ENCODE data around the gene SPATA31A7. TPM values are rescaled to one million over a fixed set of nuclear protein-coding genes. Genes with fewer than 3 reads are reported as not detected.
"Not testable (repeated sequence)": the region's sequence is repeated elsewhere in the genome, so short reads cannot be mapped to it uniquely, and the experiment has no call there.

Gene SPATA31A7
- 0.07 TPM in 1 of 2 replicates, not detected in the other for total RNA-seq (2021)
- long read RNA-seq, full-length matches to known transcripts = 1 of 1 reads
- long read RNA-seq, partial matches to known transcripts = 0 of 1 reads
- long read RNA-seq, other reads (novel, unspliced or antisense) = 0 of 1 reads

DNA sequence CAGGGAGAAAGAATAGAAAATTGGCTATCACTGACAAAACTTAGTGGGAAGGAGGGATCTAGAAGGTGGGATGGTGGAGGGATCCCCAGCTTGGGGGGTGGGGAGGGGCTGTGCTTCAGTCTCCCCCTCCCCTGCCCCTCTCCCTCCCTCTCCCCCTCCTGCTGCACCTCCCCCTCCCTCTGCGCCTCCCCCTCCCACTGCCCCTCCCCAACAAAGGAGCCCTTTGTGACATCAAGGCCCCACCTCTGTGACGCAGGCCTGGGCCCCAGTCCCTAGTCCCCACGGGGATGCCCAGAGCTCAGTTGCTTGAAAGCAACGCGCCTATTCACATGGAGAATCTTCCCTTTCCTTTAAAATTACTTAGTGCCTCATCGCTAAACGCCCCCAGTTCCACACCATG lies at the start of gene SPATA31A7:
SPATA31A7 (plus strand) TSS at position 301 of the 400 bp plus-strand sequence; CDS start at position 330, 29 bp downstream.
- not testable (repeated sequence) for H3K27ac Mint-ChIP-seq; H3K56ac ChIP-seq (ENCODE audit: insufficient read length, low read depth, low read length); H3K9ac ChIP-seq (ENCODE audit: extremely low read depth, insufficient read length, low read length); H3K36me3 Mint-ChIP-seq (ENCODE audit: insufficient read depth in 1 of 3, low read depth in 3 of 3); H3K27me3 Mint-ChIP-seq (ENCODE audit: low read depth); H2BK120ac ChIP-seq (ENCODE audit: low read depth, low read length, poor library complexity, severe bottlenecking); H3K79me1 ChIP-seq (ENCODE audit: insufficient read depth, low read depth, low read length, poor library complexity, severe bottlenecking); H3K4me1 Mint-ChIP-seq; H3K9me3 Mint-ChIP-seq; H4K5ac ChIP-seq (ENCODE audit: insufficient read length, low read depth, low read length); H3K4ac ChIP-seq (ENCODE audit: low read depth, low read length); H3K14ac ChIP-seq (ENCODE audit: insufficient read depth, low read length); H2BK5ac ChIP-seq (ENCODE audit: insufficient read length, low read length); H4K8ac ChIP-seq (replicated peaks; ENCODE audit: insufficient read length, low read depth, low read length); H3K23ac ChIP-seq (ENCODE audit: insufficient read length, low read depth, low read length); H3K27ac ChIP-seq (ENCODE audit: insufficient read length, low read depth, low read length); H4K20me1 ChIP-seq (ENCODE audit: control insufficient read depth, insufficient read depth, insufficient read length); H2BK12ac ChIP-seq (ENCODE audit: insufficient read length, low read depth, low read length); DNase-seq; H3T11ph ChIP-seq (ENCODE audit: low read length); H3K18ac ChIP-seq (ENCODE audit: insufficient read length, low read depth, low read length); H3K4me1 ChIP-seq (ENCODE audit: insufficient read depth, low read length); H2BK20ac ChIP-seq (ENCODE audit: low read depth, low read length, poor library complexity, severe bottlenecking); H3K4me2 ChIP-seq (ENCODE audit: insufficient read depth, insufficient read length, low read length); H4K91ac ChIP-seq (ENCODE audit: insufficient read length, low read depth, low read length); H3K23me2 ChIP-seq (ENCODE audit: insufficient read length, low read depth, low read length, poor library complexity, severe bottlenecking); H3K27me3 ChIP-seq (ENCODE audit: insufficient read depth, low read length); H2AK5ac ChIP-seq (ENCODE audit: insufficient read length, low read length); H3K79me2 ChIP-seq (ENCODE audit: insufficient read depth, low read length); H2BK15ac ChIP-seq (ENCODE audit: low read depth, low read length); H2AFZ ChIP-seq (ENCODE audit: low read length); H3K9me3 ChIP-seq (ENCODE audit: control insufficient read depth, low read depth, low read length); H3K4me3 Mint-ChIP-seq
- WGBS (ENCODE audit: extremely low coverage, insufficient read length, low lambda C conversion rate) = no CpG with 5 or more reads among the region's 7 CpGs

DNA sequence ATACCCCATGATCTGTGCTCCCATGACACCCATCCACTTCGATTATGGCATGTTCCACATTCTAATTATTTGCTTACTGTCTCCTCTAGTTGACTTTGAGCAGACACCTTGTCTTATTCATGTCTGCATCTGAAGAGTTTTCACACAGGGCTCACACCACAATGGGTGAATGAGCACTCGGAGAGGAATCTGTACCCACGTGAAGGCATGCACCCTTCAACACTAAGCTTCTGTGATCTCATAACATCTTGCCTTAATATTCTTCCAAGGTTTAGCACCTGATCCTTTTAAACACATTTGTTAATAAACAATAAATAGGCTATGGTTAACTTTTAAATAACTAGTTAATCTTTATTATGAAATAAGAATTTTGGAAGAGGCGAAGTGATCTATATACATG lies 36.6 kb downstream of the SPATA31A7 start:
- not testable (repeated sequence) for H3K56ac ChIP-seq (ENCODE audit: insufficient read length, low read depth, low read length); H2BK20ac ChIP-seq (ENCODE audit: low read depth, low read length, poor library complexity, severe bottlenecking); H3K9ac ChIP-seq (ENCODE audit: extremely low read depth, insufficient read length, low read length); H4K5ac ChIP-seq (ENCODE audit: insufficient read length, low read depth, low read length); H3K79me1 ChIP-seq (ENCODE audit: insufficient read depth, low read depth, low read length, poor library complexity, severe bottlenecking); H3K14ac ChIP-seq (ENCODE audit: insufficient read depth, low read length); H3K27me3 Mint-ChIP-seq (ENCODE audit: low read depth); H2AFZ ChIP-seq (ENCODE audit: low read length); H2BK120ac ChIP-seq (ENCODE audit: low read depth, low read length, poor library complexity, severe bottlenecking); H3K23me2 ChIP-seq (ENCODE audit: insufficient read length, low read depth, low read length, poor library complexity, severe bottlenecking); H4K91ac ChIP-seq (ENCODE audit: insufficient read length, low read depth, low read length); H3K4me3 Mint-ChIP-seq; H3K4ac ChIP-seq (ENCODE audit: low read depth, low read length); H3K27ac Mint-ChIP-seq; DNase-seq; H3K27me3 ChIP-seq (ENCODE audit: insufficient read depth, low read length); H2BK5ac ChIP-seq (ENCODE audit: insufficient read length, low read length); H4K20me1 ChIP-seq (ENCODE audit: control insufficient read depth, insufficient read depth, insufficient read length); H2BK15ac ChIP-seq (ENCODE audit: low read depth, low read length); H3K18ac ChIP-seq (ENCODE audit: insufficient read length, low read depth, low read length); H3K27ac ChIP-seq (ENCODE audit: insufficient read length, low read depth, low read length); H3K23ac ChIP-seq (ENCODE audit: insufficient read length, low read depth, low read length); H3K4me1 Mint-ChIP-seq; H2BK12ac ChIP-seq (ENCODE audit: insufficient read length, low read depth, low read length); H4K8ac ChIP-seq (replicated peaks; ENCODE audit: insufficient read length, low read depth, low read length); H3K4me1 ChIP-seq (ENCODE audit: insufficient read depth, low read length); H3T11ph ChIP-seq (ENCODE audit: low read length); H3K4me2 ChIP-seq (ENCODE audit: insufficient read depth, insufficient read length, low read length); H2AK5ac ChIP-seq (ENCODE audit: insufficient read length, low read length); H3K9me3 ChIP-seq (ENCODE audit: control insufficient read depth, low read depth, low read length); H3K9me3 Mint-ChIP-seq; H3K36me3 Mint-ChIP-seq (ENCODE audit: insufficient read depth in 1 of 3, low read depth in 3 of 3); H3K79me2 ChIP-seq (ENCODE audit: insufficient read depth, low read length)
- no CpG with 5 or more reads among the region's 4 CpGs for WGBS (ENCODE audit: extremely low coverage, insufficient read length, low lambda C conversion rate)
